Pancreas (tissue), 10 donors: ENCODE data around the gene SEC22C. TPM values are rescaled to one million over a fixed set of nuclear protein-coding genes. Genes with fewer than 3 reads are reported as not detected.

Source experiments
- ATAC-seq, 4 donors: fragments of 200-7000 bp; cut with Tn5 transposase; one replicate each; pipeline versions ENCODE4 v1.8.0 to v1.9.1; 2020; ENCODE audit warnings: mild to moderate bottlenecking in 4 of 4, moderate library complexity in 4 of 4
- DNase-seq, 6 donors: peaks; one replicate each; pipeline ENCODE4 v3.0.0-alpha.2; 2020
- FAIRE-seq: peaks from 2 replicates; lab custom pipeline; 2012; peaks lifted over from hg19 to GRCh38; lab: Jason Lieb, UNC
- H3K27ac ChIP-seq, 4 donors: fragments of 200-600 bp; sonication (generic); 1 replicate in 3 of 4; 2 replicates in 1 of 4; pipeline versions ENCODE4 v1.5.0 to v1.8.0; 2020
- H3K27me3 ChIP-seq, 4 donors: fragments of 200-600 bp; one replicate each; pipeline ENCODE4 v1.8.0; 2021
- H3K36me3 ChIP-seq, 3 donors: fragments of 200-600 bp; sonication (generic) in 1 of 3; one replicate each; pipeline versions ENCODE4 v1.5.0 to v1.8.0; 2020 to 2021
- H3K4me1 ChIP-seq, 3 donors: fragments of 200-600 bp; one replicate each; pipeline ENCODE4 v1.8.0; 2021
- H3K4me3 ChIP-seq, 4 donors: fragments of 200-600 bp; sonication (generic) in 2 of 4; one replicate each; pipeline versions ENCODE4 v1.5.0 to v1.8.0; 2020 to 2021
- H3K9me3 ChIP-seq, 4 donors: fragments of 200-600 bp; one replicate each; pipeline ENCODE4 v1.8.0; 2021
- WGBS, 2 donors: extraction: QIAGEN DNeasy Blood & Tissue Kit; methylation state at CpG; one replicate each; pipeline ENCODE4 v1.1.7; 2013; 5-methylcytosine and 5-hydroxymethylcytosine counted together
- intact Hi-C, 3 donors: fragments of 100-400 bp; cut with DNase I; formaldehyde crosslinking; loops; one replicate each; pipeline versions ENCODE4 v1.11.1 to v1.14.2; 2022
- polyA plus RNA-seq, 2 donors: library from polyadenylated mRNA; stranded (reverse); fragments of 200-250 nt; gene quantifications; one replicate each; pipeline ENCODE4 v1.2.3, GENCODE V29; 2013
- total RNA-seq, 6 donors: library from RNA; stranded (reverse); fragmentation: NEBNext Ultra II Directional in 4 of 6; extraction: Animal tissue kit (Norgen Biotek cat#: 25700) in 4 of 6; gene quantifications; one replicate each; pipeline versions ENCODE4 v1.2.1 to v1.2.4, GENCODE V29; 2021 to 2023
- TF ChIP-seq, protein P1 (sequence below), 4 donors: fragments of 200-600 bp; sonication (generic) in 3 of 4; IDR thresholded peaks; one replicate each; pipeline versions ENCODE4 v1.5.0 to v1.8.0; 2021; ENCODE audit warnings: antibody characterized with exemption in 4 of 4
- donor health status: healthy with polysubstance abuse.
- donor health status: DM: no; HTN: no; CAD: no; lungs with moderate emphysema.
- donor health status: DM: no; HTN: no; CAD: no.
- donor health status: control.
- donor health status: control.
- donor health status: Bipolar disorder and iron deficiency.
- donor health status: DM: yes; HTN: yes; CAD: no.
- donor health status: DM: no; HTN: no; CAD: no.
- donor health status: DM: no; HTN: no; CAD: no.
- donor health status: DM: yes; HTN: yes; CAD: no.

The SEC22C gene
- total and polyA plus RNA-seq, 8 donors: 12.0 to 26.1 (median 21.7) TPM

DNA sequence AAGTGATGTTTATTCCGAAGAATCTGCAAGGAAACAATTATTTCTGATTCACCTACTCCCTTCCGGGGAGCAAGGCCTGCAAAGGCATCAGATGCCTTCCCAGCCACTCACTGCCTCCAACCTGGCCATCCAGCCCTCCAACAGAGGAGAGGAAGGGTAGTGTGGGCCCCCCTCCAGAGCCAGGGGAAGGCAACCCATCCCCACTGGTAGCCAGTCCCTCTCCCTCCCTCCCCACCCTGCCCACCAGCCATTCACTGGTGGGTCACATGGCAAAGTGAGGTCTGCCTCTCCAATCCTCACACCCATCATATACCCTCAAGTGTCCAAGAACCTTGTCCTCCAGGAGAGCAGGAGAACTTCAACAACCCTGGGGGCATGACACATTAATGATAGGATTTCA is 81.7 kb downstream of the SEC22C start:
- FAIRE-seq (no peak), DNase-seq (peak in 1 of 6 donors; percentile 5), ATAC-seq (no peak)
- no peak overlapping the region for H3K27ac ChIP-seq
- H3K4me1 ChIP-seq: peaks cover 0 to 6% (median 5%) of the 10 kb centered on the region in 3 donors
- TF ChIP-seq, protein P1, sequence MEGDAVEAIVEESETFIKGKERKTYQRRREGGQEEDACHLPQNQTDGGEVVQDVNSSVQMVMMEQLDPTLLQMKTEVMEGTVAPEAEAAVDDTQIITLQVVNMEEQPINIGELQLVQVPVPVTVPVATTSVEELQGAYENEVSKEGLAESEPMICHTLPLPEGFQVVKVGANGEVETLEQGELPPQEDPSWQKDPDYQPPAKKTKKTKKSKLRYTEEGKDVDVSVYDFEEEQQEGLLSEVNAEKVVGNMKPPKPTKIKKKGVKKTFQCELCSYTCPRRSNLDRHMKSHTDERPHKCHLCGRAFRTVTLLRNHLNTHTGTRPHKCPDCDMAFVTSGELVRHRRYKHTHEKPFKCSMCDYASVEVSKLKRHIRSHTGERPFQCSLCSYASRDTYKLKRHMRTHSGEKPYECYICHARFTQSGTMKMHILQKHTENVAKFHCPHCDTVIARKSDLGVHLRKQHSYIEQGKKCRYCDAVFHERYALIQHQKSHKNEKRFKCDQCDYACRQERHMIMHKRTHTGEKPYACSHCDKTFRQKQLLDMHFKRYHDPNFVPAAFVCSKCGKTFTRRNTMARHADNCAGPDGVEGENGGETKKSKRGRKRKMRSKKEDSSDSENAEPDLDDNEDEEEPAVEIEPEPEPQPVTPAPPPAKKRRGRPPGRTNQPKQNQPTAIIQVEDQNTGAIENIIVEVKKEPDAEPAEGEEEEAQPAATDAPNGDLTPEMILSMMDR (IDR thresholded peaks at IDR 0.05): no peak
- WGBS, 2 donors: 52 to 83% methylated on average over 2 of the region's 2 CpGs
- peaks cover 0 to 3% (median 0%) of the 10 kb centered on the region in 4 donors for H3K27me3 ChIP-seq
- no peaks in the 10 kb centered on the region for H3K9me3 ChIP-seq
- H3K4me3 ChIP-seq: no peak overlapping the region
- intact Hi-C loops: no loop called here
- H3K36me3 ChIP-seq: no peaks in the 10 kb centered on the region

GRCh38 chr3:42499478-42499871 is 82.3 kb downstream of the SEC22C start:
- H3K4me1 ChIP-seq: peaks cover 0 to 6% (median 5%) of the 10 kb centered on the region in 3 donors
- H3K36me3 ChIP-seq: no peaks in the 10 kb centered on the region
- H3K4me3 ChIP-seq: no peak overlapping the region
- no peaks in the 10 kb centered on the region for H3K9me3 ChIP-seq
- ATAC-seq (no peak), FAIRE-seq (no peak), DNase-seq (no peak)
- peaks cover 0 to 3% (median 0%) of the 10 kb centered on the region in 4 donors for H3K27me3 ChIP-seq
- TF ChIP-seq, protein P1 (IDR thresholded peaks at IDR 0.05): no peak
- 63 to 75% methylated on average over 3 of the region's 3 CpGs for WGBS, 2 donors
- no peak overlapping the region for H3K27ac ChIP-seq
- intact Hi-C loops: no loop called here

- Histone ChIP-seq H3K27ac (no peak overlapping the region), H3K27me3 (peaks cover 0 to 3% (median 0%) of the 10 kb centered on the region in 4 donors), H3K4me1 (peaks cover 0 to 6% (median 5%) of the 10 kb centered on the region in 3 donors), H3K9me3 (no peaks in the 10 kb centered on the region), H3K36me3 (no peaks in the 10 kb centered on the region), H3K4me3 (no peak overlapping the region)
- ATAC-seq (no peak), FAIRE-seq (no peak), DNase-seq (no peak)
- 82 to 83% methylated on average over 12 to 13 of the region's 13 CpGs for WGBS, 2 donors
- TF ChIP-seq, protein P1 (IDR thresholded peaks at IDR 0.05): no peak
- intact Hi-C loops: no loop called here
These were observed 82.8 kb downstream of the SEC22C start for GRCh38 chr3:42498791-42499477.

GRCh38 chr3:42498034-42498433 is 83.7 kb downstream of the SEC22C start:
- intact Hi-C loops: no loop called here
- TF ChIP-seq, protein P1 (IDR thresholded peaks at IDR 0.05): no peak
- peaks cover 0 to 6% (median 5%) of the 10 kb centered on the region in 3 donors for H3K4me1 ChIP-seq
- WGBS, 2 donors: 32 to 43% methylated on average over 1 of the region's 1 CpG
- FAIRE-seq (no peak), DNase-seq (no peak), ATAC-seq (no peak)
- H3K27ac ChIP-seq: no peak overlapping the region
- no peaks in the 10 kb centered on the region for H3K36me3 ChIP-seq
- H3K9me3 ChIP-seq: no peaks in the 10 kb centered on the region
- peaks cover 0 to 3% (median 0%) of the 10 kb centered on the region in 4 donors for H3K27me3 ChIP-seq
- H3K4me3 ChIP-seq: no peak overlapping the region

Other genes starting within 250 kb of the SEC22C start
- not detected for gene LYZL4, start 171.4 kb downstream of the SEC22C start, total RNA-seq
- gene LYZL4, start 171.4 kb downstream of the SEC22C start, polyA plus RNA-seq: not detected
- gene VIPR1, start 79.3 kb downstream of the SEC22C start, total RNA-seq: 1 to 10 TPM in 5 of 6 donors, under 1 TPM in 1; 0.47 to 3.4 (median 1.9) TPM
- gene VIPR1, start 79.3 kb downstream of the SEC22C start, polyA plus RNA-seq: 10 to 100 TPM in 1 of 2 donors, 1 to 10 TPM in 1; 3.4 to 10.6 TPM
- gene SS18L2, start 8.9 kb upstream of the SEC22C start, total RNA-seq: 10 to 100 TPM in 1 of 6 donors, 1 to 10 TPM in 5; 7.5 to 14.1 (median 8.4) TPM
- 10 to 100 TPM; 21.7 to 24.2 TPM for gene SS18L2, start 8.9 kb upstream of the SEC22C start, polyA plus RNA-seq
- gene NKTR, start 18.7 kb upstream of the SEC22C start, total RNA-seq: 10 to 100 TPM; 15.5 to 42.0 (median 33.0) TPM
- gene NKTR, start 18.7 kb upstream of the SEC22C start, polyA plus RNA-seq: 10 to 100 TPM; 27.9 to 46.8 TPM
- 10 to 100 TPM in 3 of 6 donors, 1 to 10 TPM in 3; 7.9 to 13.6 (median 10.2) TPM for gene ZBTB47, start 71.7 kb upstream of the SEC22C start, total RNA-seq
- gene ZBTB47, start 71.7 kb upstream of the SEC22C start, polyA plus RNA-seq: 10 to 100 TPM in 1 of 2 donors, 1 to 10 TPM in 1; 9.0 to 12.5 TPM
- gene KLHL40, start 103.6 kb upstream of the SEC22C start, total RNA-seq: not detected
- under 1 TPM in 1 of 2 donors, not detected in 1; 0.12 TPM for gene KLHL40, start 103.6 kb upstream of the SEC22C start, polyA plus RNA-seq
- gene HHATL, start 120.8 kb upstream of the SEC22C start, total RNA-seq: 1 to 10 TPM in 2 of 6 donors, under 1 TPM in 3, not detected in 1; 0.42 to 2.5 (median 1.00) TPM
- 10 to 100 TPM in 1 of 2 donors, 1 to 10 TPM in 1; 4.6 to 17.8 TPM for gene HHATL, start 120.8 kb upstream of the SEC22C start, polyA plus RNA-seq
- 1 to 10 TPM in 1 of 6 donors, under 1 TPM in 5; 0.18 to 1.0 (median 0.69) TPM for gene CCDC13, start 191.3 kb upstream of the SEC22C start, total RNA-seq
- 1 to 10 TPM in 1 of 2 donors, under 1 TPM in 1; 0.65 to 1.3 TPM for gene CCDC13, start 191.3 kb upstream of the SEC22C start, polyA plus RNA-seq
- gene HIGD1A, start 222.5 kb upstream of the SEC22C start, total RNA-seq: 10 to 100 TPM; 14.6 to 34.9 (median 27.3) TPM
- gene HIGD1A, start 222.5 kb upstream of the SEC22C start, polyA plus RNA-seq: 10 to 100 TPM; 32.4 to 56.6 TPM
- gene ACKR2, start 227.5 kb upstream of the SEC22C start, total RNA-seq: 1 to 10 TPM in 2 of 6 donors, under 1 TPM in 4; 0.37 to 1.7 (median 0.86) TPM
- gene ACKR2, start 227.5 kb upstream of the SEC22C start, polyA plus RNA-seq: under 1 TPM; 0.09 to 0.80 TPM